HepG2 (cell line): ENCODE data around the gene TTLL6. TPM values are rescaled to one million over a fixed set of nuclear protein-coding genes. Genes with fewer than 3 reads are reported as not detected.

Experiments used
- ARNTL ChIP-seq: sonication (generic); formaldehyde crosslinking; IDR thresholded peaks from 2 replicates; pipeline ENCODE4 v1.4.0; 2020; ENCODE audit warnings: mild to moderate bottlenecking, missing genetic modification reagents
- CENPT ChIP-seq: sonication (generic); formaldehyde crosslinking; IDR thresholded peaks from 2 replicates; pipeline ENCODE4 v1.8.0; 2022; ENCODE audit warnings: low read depth, mild to moderate bottlenecking, moderate library complexity, missing genetic modification reagents
- FOXK2 ChIP-seq: fragments of 450-650 bp; IDR thresholded peaks from 2 replicates; pipeline ENCODE4 v1.6.1; 2016
- GLI4 ChIP-seq: sonication (generic); formaldehyde crosslinking; IDR thresholded peaks from 2 replicates; pipeline ENCODE4 v1.5.1; 2020; ENCODE audit warnings: missing genetic modification reagents, mild to moderate bottlenecking, moderate library complexity, borderline replicate concordance
- HMG20A ChIP-seq: IDR thresholded peaks from 2 replicates; pipeline ENCODE4 v1.6.1; 2016; ENCODE audit warnings: borderline replicate concordance
- HNRNPL ChIP-seq: fragments of 200-400 bp; formaldehyde crosslinking; IDR thresholded peaks from 2 replicates; pipeline ENCODE4 v1.6.1; 2017; ENCODE audit warnings: mild to moderate bottlenecking, low read depth, low read length
- JUN ChIP-seq: sonication (generic); formaldehyde crosslinking; IDR thresholded peaks from 2 replicates; pipeline ENCODE4 v1.4.0; 2020; ENCODE audit warnings: mild to moderate bottlenecking, missing genetic modification reagents
- MEIS1 ChIP-seq: sonication (generic); formaldehyde crosslinking; IDR thresholded peaks from 2 replicates; pipeline ENCODE4 v1.9.0; 2021; ENCODE audit warnings: mild to moderate bottlenecking, missing genetic modification reagents, moderate library complexity, borderline replicate concordance
- NFKB2 ChIP-seq: sonication (generic); formaldehyde crosslinking; IDR thresholded peaks from 2 replicates; pipeline ENCODE4 v1.4.0; 2020; ENCODE audit warnings: missing genetic modification reagents, borderline replicate concordance
- NR1H2 ChIP-seq: sonication (generic); formaldehyde crosslinking; IDR thresholded peaks from 2 replicates; pipeline ENCODE4 v1.8.1; 2022; ENCODE audit warnings: low read depth, missing genetic modification reagents, borderline replicate concordance
- RBM39 ChIP-seq: fragments of 200-400 bp; formaldehyde crosslinking; IDR thresholded peaks from one replicate; pipeline ENCODE4 v1.6.1; 2018; ENCODE audit warnings: antibody characterized with exemption, mild to moderate bottlenecking, low read depth, low read length; ENCODE audit not compliant: poor library complexity, severe bottlenecking
- REL ChIP-seq: sonication (generic); formaldehyde crosslinking; conservative IDR thresholded peaks from 2 replicates; pipeline ENCODE4 v1.8.0; 2022; ENCODE audit warnings: mild to moderate bottlenecking, missing genetic modification reagents, moderate library complexity
- SIN3A ChIP-seq: IDR thresholded peaks from 2 replicates; pipeline ENCODE4 v1.6.1; 2011; ENCODE audit warnings: low read depth, mild to moderate bottlenecking, control low read depth, low read length, borderline replicate concordance
- USF2 ChIP-seq, 2 experiments: sonication (generic) in 1 of 2; formaldehyde crosslinking in 1 of 2; IDR thresholded peaks; 2 replicates each; pipeline versions ENCODE4 v1.5.1 to v1.6.1; 2011 to 2020; ENCODE audit warnings: borderline replicate concordance in 1 of 2, low read depth in 1 of 2, low read length in 1 of 2, mild to moderate bottlenecking in 1 of 2, missing genetic modification reagents in 1 of 2, moderate library complexity in 1 of 2
- ZNF326 ChIP-seq: sonication (generic); formaldehyde crosslinking; IDR thresholded peaks from 2 replicates; pipeline ENCODE4 v1.4.0; 2020; ENCODE audit warnings: missing genetic modification reagents, borderline replicate concordance
- ZNF335 ChIP-seq: sonication (generic); formaldehyde crosslinking; IDR thresholded peaks from 2 replicates; pipeline ENCODE4 v1.4.0; 2020; ENCODE audit warnings: missing genetic modification reagents
- ZNF550 ChIP-seq: sonication (generic); formaldehyde crosslinking; IDR thresholded peaks from 2 replicates; pipeline ENCODE4 v1.4.0; 2020; ENCODE audit warnings: mild to moderate bottlenecking, missing genetic modification reagents, borderline replicate concordance
- ZNF567 ChIP-seq: sonication (generic); formaldehyde crosslinking; IDR thresholded peaks from 2 replicates; pipeline ENCODE4 v1.8.1; 2023; ENCODE audit warnings: mild to moderate bottlenecking, missing genetic modification reagents, borderline replicate concordance
- ZNF605 ChIP-seq: sonication (generic); formaldehyde crosslinking; IDR thresholded peaks from 2 replicates; pipeline ENCODE4 v1.8.0; 2022; ENCODE audit warnings: mild to moderate bottlenecking, missing genetic modification reagents
- ZNF747 ChIP-seq: sonication (generic); formaldehyde crosslinking; IDR thresholded peaks from 2 replicates; pipeline ENCODE4 v1.8.1; 2023; ENCODE audit warnings: missing genetic modification reagents, mild to moderate bottlenecking, borderline replicate concordance
- ZNF75D ChIP-seq: sonication (generic); formaldehyde crosslinking; IDR thresholded peaks from 2 replicates; pipeline ENCODE4 v1.8.1; 2023; ENCODE audit warnings: missing genetic modification reagents, mild to moderate bottlenecking, borderline replicate concordance
- ZNF780A ChIP-seq: sonication (generic); formaldehyde crosslinking; IDR thresholded peaks from 2 replicates; pipeline ENCODE4 v1.8.0; 2022; ENCODE audit warnings: mild to moderate bottlenecking, missing genetic modification reagents, moderate library complexity
- ZSCAN30 ChIP-seq: sonication (generic); formaldehyde crosslinking; IDR thresholded peaks from 2 replicates; pipeline ENCODE4 v1.5.0; 2020; ENCODE audit warnings: mild to moderate bottlenecking, missing genetic modification reagents
- polyA plus RNA-seq, 8 experiments: library from polyadenylated mRNA; depleted of rRNA in 3 of 8; stranded (reverse) in 7 of 8; unstranded in 1 of 8; fragments of >200 nt; fragmentation: Illumina TruSeq in 4 of 8; extraction: Trizol in 4 of 8; gene quantifications; 2 replicates each; pipeline versions ENCODE4 v1.2.1 to v1.2.3, GENCODE V29; 2011 to 2016; ENCODE audit warnings: low read depth in 4 of 8, missing spikeins in 1 of 8, mixed read lengths in 1 of 8; ENCODE audit not compliant: insufficient read depth in 1 of 8
- total RNA-seq, 5 experiments: library from RNA; depleted of rRNA; stranded (reverse); fragments of >200 nt; fragmentation: Illumina TruSeq; extraction: Trizol; gene quantifications; 2 replicates each; pipeline ENCODE4 v1.2.3, GENCODE V29; 2016; ENCODE audit warnings: low read depth in 1 of 5
- TF ChIP-seq, protein P1 (sequence below): sonication (generic); formaldehyde crosslinking; IDR thresholded peaks from 2 replicates; pipeline ENCODE4 v1.8.1; 2022; ENCODE audit warnings: mild to moderate bottlenecking, missing genetic modification reagents

Gene TTLL6
- total and polyA plus RNA-seq, 2 of the 13 experiments (the other 11 are each of a cell fraction or from before 2014, with no cell fraction given) = 0.04 to 0.08 TPM

- TF ChIP-seq USF2 (IDR thresholded peaks at IDR 0.05; ENCODE audit: low read depth, low read length) = no peak
- TF ChIP-seq USF2 (CRISPR knock-in tag; IDR thresholded peaks at IDR 0.05; ENCODE audit: borderline replicate concordance) = 0 out of 2 replicates have a peak, but pooled peaks have one; percentile 47
- peak; percentile 94; the same call in 1 of the 2 replicates for TF ChIP-seq SIN3A
- TF ChIP-seq HNRNPL = peak; percentile 87
- TF ChIP-seq ZNF550 (CRISPR knock-in tag) = peak; percentile 83; the same call in 1 of the 2 replicates
- TF ChIP-seq RBM39 = peak; percentile 81
- TF ChIP-seq ARNTL (CRISPR knock-in tag) = peak; percentile 70; the same call in 1 of the 2 replicates
- TF ChIP-seq JUN (CRISPR knock-in tag) = no peak
- peak; percentile 68; the same call in 1 of the 2 replicates for TF ChIP-seq FOXK2
- no peak for TF ChIP-seq ZSCAN30 (CRISPR knock-in tag)
- TF ChIP-seq, protein P1, sequence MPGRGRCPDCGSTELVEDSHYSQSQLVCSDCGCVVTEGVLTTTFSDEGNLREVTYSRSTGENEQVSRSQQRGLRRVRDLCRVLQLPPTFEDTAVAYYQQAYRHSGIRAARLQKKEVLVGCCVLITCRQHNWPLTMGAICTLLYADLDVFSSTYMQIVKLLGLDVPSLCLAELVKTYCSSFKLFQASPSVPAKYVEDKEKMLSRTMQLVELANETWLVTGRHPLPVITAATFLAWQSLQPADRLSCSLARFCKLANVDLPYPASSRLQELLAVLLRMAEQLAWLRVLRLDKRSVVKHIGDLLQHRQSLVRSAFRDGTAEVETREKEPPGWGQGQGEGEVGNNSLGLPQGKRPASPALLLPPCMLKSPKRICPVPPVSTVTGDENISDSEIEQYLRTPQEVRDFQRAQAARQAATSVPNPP (CRISPR knock-in tag) = 0 out of 2 replicates have a peak, but pooled peaks have one; percentile 42
- TF ChIP-seq MEIS1 (CRISPR knock-in tag) = peak; percentile 22; the same call in 1 of the 2 replicates
- TF ChIP-seq ZNF75D (CRISPR knock-in tag) = no peak
- TF ChIP-seq ZNF326 (CRISPR knock-in tag) = no peak
- no peak for TF ChIP-seq REL
- peak; percentile 48; the same call in 1 of the 2 replicates for TF ChIP-seq ZNF747 (CRISPR knock-in tag)
- TF ChIP-seq ZNF605 (CRISPR knock-in tag) = peak; percentile 16; the same call in 1 of the 2 replicates
- TF ChIP-seq ZNF780A = no peak
- no peak for TF ChIP-seq NR1H2 (CRISPR knock-in tag)
- TF ChIP-seq HMG20A = 0 out of 2 replicates have a peak, but pooled peaks have one; percentile 20
- peak; percentile 29; the same call in 1 of the 2 replicates for TF ChIP-seq NFKB2 (CRISPR knock-in tag)
- TF ChIP-seq CENPT (CRISPR knock-in tag) = no peak
- peak; percentile 98 for TF ChIP-seq GLI4 (CRISPR knock-in tag)
- TF ChIP-seq ZNF335 = peak; percentile 74
- peak; percentile 89; the same call in 1 of the 2 replicates for TF ChIP-seq ZNF567 (CRISPR knock-in tag)
Observed at GRCh38 chr17:48830840-48831548, 14.0 kb upstream of the TTLL6 start, which contains the start of gene CALCOCO2 (continued).
